Tibial artery (tissue), 4 donors: ENCODE data around the gene BASP1.
"Not testable (repeated sequence)": the region's sequence is repeated elsewhere in the genome, so short reads cannot be mapped to it uniquely, and the experiment has no call there.

Experiments
- DNase-seq, 2 donors: peaks; one replicate each; pipeline ENCODE4 v3.0.0-alpha.2; 2019
- H3K27ac ChIP-seq, 2 donors: fragments of 200-600 bp; sonication (generic) in 1 of 2; 1 replicate in 1 of 2; 2 replicates in 1 of 2; pipeline ENCODE4 v1.5.1; 2018 to 2019; ENCODE audit warnings: mild to moderate bottlenecking in 1 of 2
- H3K27me3 ChIP-seq, 2 donors: fragments of 200-600 bp; sonication (generic) in 1 of 2; one replicate each; pipeline versions ENCODE4 v1.5.1 to v1.6.0; 2016 to 2019
- H3K36me3 ChIP-seq, 3 donors: fragments of 200-600 bp; sonication (generic) in 2 of 3; one replicate each; pipeline ENCODE4 v1.5.1; 2016 to 2019; ENCODE audit warnings: mild to moderate bottlenecking in 2 of 3
- H3K4me1 ChIP-seq, 4 donors: fragments of 200-600 bp; sonication (generic) in 2 of 4; 1 replicate in 3 of 4; 2 replicates in 1 of 4; pipeline ENCODE4 v1.5.1; 2016 to 2019
- H3K4me3 ChIP-seq, 2 donors: fragments of 200-600 bp; sonication (generic) in 1 of 2; 1 replicate in 1 of 2; 2 replicates in 1 of 2; pipeline ENCODE4 v1.5.1; 2018 to 2019; ENCODE audit warnings: mild to moderate bottlenecking in 2 of 2
- H3K9me3 ChIP-seq, 3 donors: fragments of 200-600 bp; sonication (generic) in 1 of 3; one replicate each; pipeline ENCODE4 v1.5.1; 2016 to 2019
- intact Hi-C: fragments of 100-400 bp; cut with DNase I; formaldehyde crosslinking; loops from one replicate; pipeline ENCODE4 v1.15.0; 2023; ENCODE audit warnings: low total_unique reads
- TF ChIP-seq, protein P1 (sequence below), 2 experiments: fragments of 200-600 bp in 1 of 2; fragments of 450-650 bp in 1 of 2; IDR thresholded peaks; one replicate each; pipeline ENCODE4 v1.5.1; 2017 to 2019; ENCODE audit warnings: antibody characterized with exemption in 2 of 2, mild to moderate bottlenecking in 1 of 2, moderate library complexity in 1 of 2

The BASP1 gene

GRCh38 chr5:17308326-17309065 lies 91.1 kb downstream of the BASP1 start:
- DNase-seq: no peak
- TF ChIP-seq, protein P1, sequence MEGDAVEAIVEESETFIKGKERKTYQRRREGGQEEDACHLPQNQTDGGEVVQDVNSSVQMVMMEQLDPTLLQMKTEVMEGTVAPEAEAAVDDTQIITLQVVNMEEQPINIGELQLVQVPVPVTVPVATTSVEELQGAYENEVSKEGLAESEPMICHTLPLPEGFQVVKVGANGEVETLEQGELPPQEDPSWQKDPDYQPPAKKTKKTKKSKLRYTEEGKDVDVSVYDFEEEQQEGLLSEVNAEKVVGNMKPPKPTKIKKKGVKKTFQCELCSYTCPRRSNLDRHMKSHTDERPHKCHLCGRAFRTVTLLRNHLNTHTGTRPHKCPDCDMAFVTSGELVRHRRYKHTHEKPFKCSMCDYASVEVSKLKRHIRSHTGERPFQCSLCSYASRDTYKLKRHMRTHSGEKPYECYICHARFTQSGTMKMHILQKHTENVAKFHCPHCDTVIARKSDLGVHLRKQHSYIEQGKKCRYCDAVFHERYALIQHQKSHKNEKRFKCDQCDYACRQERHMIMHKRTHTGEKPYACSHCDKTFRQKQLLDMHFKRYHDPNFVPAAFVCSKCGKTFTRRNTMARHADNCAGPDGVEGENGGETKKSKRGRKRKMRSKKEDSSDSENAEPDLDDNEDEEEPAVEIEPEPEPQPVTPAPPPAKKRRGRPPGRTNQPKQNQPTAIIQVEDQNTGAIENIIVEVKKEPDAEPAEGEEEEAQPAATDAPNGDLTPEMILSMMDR (IDR thresholded peaks at IDR 0.05): no peak
- Histone ChIP-seq H3K36me3 (no peaks in the 10 kb centered on the region), H3K4me3 (no peak overlapping the region), H3K27me3 (no peaks in the 10 kb centered on the region), H3K27ac (no peak overlapping the region), H3K9me3 (no peaks in the 10 kb centered on the region), H3K4me1 (peaks cover 0 to 31% (median 16%) of the 10 kb centered on the region in 4 donors)
- intact Hi-C loops: no loop called here

- intact Hi-C loops: no loop called here
Observed at GRCh38 chr5:17309462-17309861, 92.0 kb downstream of the BASP1 start.

DNA sequence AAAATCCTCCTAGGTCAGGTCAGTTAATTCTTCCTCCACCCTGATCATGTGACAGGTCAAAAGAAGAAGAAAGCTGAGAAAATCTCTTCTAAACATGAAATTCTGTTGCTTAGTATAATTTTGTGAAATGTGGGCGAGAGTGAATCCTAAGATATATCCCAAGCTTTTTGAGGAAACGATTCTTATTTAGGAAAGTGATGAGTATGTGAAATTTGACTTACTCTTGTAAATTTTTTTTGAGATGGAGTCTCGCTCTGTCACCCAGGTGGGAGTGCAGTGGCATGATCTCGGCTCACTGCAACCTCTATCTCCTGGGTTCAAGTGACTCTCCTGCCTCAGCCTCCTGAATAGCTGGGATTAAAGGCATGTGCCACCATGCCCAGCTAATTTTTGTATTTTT lies 93.1 kb downstream of the BASP1 start:
- DNase-seq, H3K36me3 ChIP-seq, H3K27ac ChIP-seq, H3K27me3 ChIP-seq, intact Hi-C loops, H3K9me3 ChIP-seq, H3K4me3 ChIP-seq: not testable (repeated sequence)
- H3K4me1 ChIP-seq: peaks cover 0 to 11% (median 7%) of the 10 kb centered on the region in 4 donors

More at GRCh38 chr5:17309462-17309861, 92.0 kb downstream of the BASP1 start:
- no peak overlapping the region for H3K27ac ChIP-seq
- H3K4me3 ChIP-seq: no peak overlapping the region
- TF ChIP-seq, protein P1 (IDR thresholded peaks at IDR 0.05): no peak
- H3K36me3 ChIP-seq: no peaks in the 10 kb centered on the region
- H3K9me3 ChIP-seq: no peaks in the 10 kb centered on the region
- H3K27me3 ChIP-seq: no peaks in the 10 kb centered on the region
- DNase-seq: no peak
- peaks cover 0 to 21% (median 9%) of the 10 kb centered on the region in 4 donors for H3K4me1 ChIP-seq

GRCh38 chr5:17311811-17312210 lies 94.4 kb downstream of the BASP1 start:
- H3K9me3 ChIP-seq, H3K4me3 ChIP-seq, H3K27me3 ChIP-seq, H3K36me3 ChIP-seq, DNase-seq, H3K27ac ChIP-seq, intact Hi-C loops: not testable (repeated sequence)
- peaks cover 0 to 10% (median 1%) of the 10 kb centered on the region in 4 donors for H3K4me1 ChIP-seq

GRCh38 chr5:17312358-17312757 lies 94.9 kb downstream of the BASP1 start:
- no peak overlapping the region for H3K4me3 ChIP-seq
- TF ChIP-seq, protein P1 (IDR thresholded peaks at IDR 0.05): no peak
- DNase-seq: no peak
- H3K36me3 ChIP-seq: no peaks in the 10 kb centered on the region
- no peaks in the 10 kb centered on the region for H3K9me3 ChIP-seq
- peaks cover 0 to 13% (median 4%) of the 10 kb centered on the region in 4 donors for H3K4me1 ChIP-seq
- no peaks in the 10 kb centered on the region for H3K27me3 ChIP-seq
- H3K27ac ChIP-seq: no peak overlapping the region
- intact Hi-C loops: no loop called here

GRCh38 chr5:17314907-17315471 lies 97.6 kb downstream of the BASP1 start:
- peaks cover 0 to 16% (median 6%) of the 10 kb centered on the region in 4 donors for H3K4me1 ChIP-seq
- no peaks in the 10 kb centered on the region for H3K9me3 ChIP-seq
- no peak overlapping the region for H3K27ac ChIP-seq
- H3K36me3 ChIP-seq: no peaks in the 10 kb centered on the region
- H3K4me3 ChIP-seq: no peak overlapping the region
- TF ChIP-seq, protein P1 (IDR thresholded peaks at IDR 0.05): no peak
- no peak for DNase-seq
- H3K27me3 ChIP-seq: no peaks in the 10 kb centered on the region
- intact Hi-C loops: no loop called here
